Heart left ventricle (tissue), 16 donors: ENCODE data around the gene C8A. TPM values are rescaled to one million over a fixed set of nuclear protein-coding genes. Genes with fewer than 3 reads are reported as not detected.

Source experiments
- ATAC-seq, 4 donors: fragments of 200-7000 bp; cut with Tn5 transposase; one replicate each; pipeline ENCODE4 v1.9.1; 2020 to 2022; ENCODE audit warnings: moderate library complexity in 4 of 4, mild to moderate bottlenecking in 3 of 4, moderate number of reproducible peaks in 1 of 4
- DNase-seq, 5 donors: peaks; one replicate each; pipeline ENCODE4 v3.0.0-alpha.2; 2020
- H3K27ac ChIP-seq, 12 donors: fragments of 200-600 bp; sonication (generic) in 4 of 12; one replicate each; pipeline versions ENCODE4 v1.5.0 to v1.8.0; 2016 to 2022; ENCODE audit warnings: mild to moderate bottlenecking in 2 of 12
- H3K27me3 ChIP-seq, 9 donors: fragments of 200-600 bp; sonication (generic) in 2 of 9; one replicate each; pipeline versions ENCODE4 v1.5.1 to v1.8.0; 2016 to 2022; ENCODE audit warnings: mild to moderate bottlenecking in 3 of 9
- H3K36me3 ChIP-seq, 9 donors: fragments of 200-600 bp; sonication (generic) in 2 of 9; one replicate each; pipeline versions ENCODE4 v1.5.0 to v1.8.0; 2018 to 2022; ENCODE audit warnings: mild to moderate bottlenecking in 2 of 9
- H3K4me1 ChIP-seq, 12 donors: fragments of 200-600 bp; sonication (generic) in 4 of 12; one replicate each; pipeline versions ENCODE4 v1.5.0 to v1.8.0; 2016 to 2022; ENCODE audit warnings: mild to moderate bottlenecking in 3 of 12
- H3K4me3 ChIP-seq, 12 donors: fragments of 200-600 bp; sonication (generic) in 4 of 12; one replicate each; pipeline versions ENCODE4 v1.5.0 to v1.8.0; 2017 to 2022; ENCODE audit warnings: mild to moderate bottlenecking in 9 of 12, moderate library complexity in 4 of 12
- H3K9me3 ChIP-seq, 12 donors: fragments of 200-600 bp; sonication (generic) in 4 of 12; one replicate each; pipeline versions ENCODE4 v1.5.0 to v1.8.0; 2016 to 2022; ENCODE audit warnings: mild to moderate bottlenecking in 1 of 12
- POLR2A ChIP-seq, 2 donors: fragments of 450-650 bp; IDR thresholded peaks; one replicate each; pipeline ENCODE4 v1.6.1; 2017; ENCODE audit warnings: antibody characterized with exemption in 2 of 2, mild to moderate bottlenecking in 2 of 2, moderate library complexity in 2 of 2
- WGBS, 4 donors: extraction: QIAGEN DNeasy Blood & Tissue Kit in 2 of 4; methylation state at CpG; one replicate each; pipeline versions ENCODE4 v1.1.5 to v1.1.7; 2013 to 2018; 5-methylcytosine and 5-hydroxymethylcytosine counted together
- intact Hi-C, 10 donors: fragments of 100-400 bp; cut with DNase I; formaldehyde crosslinking; loops; one replicate each; pipeline versions ENCODE4 v1.11.1 to v1.14.2; 2022
- polyA plus RNA-seq, 2 donors: library from polyadenylated mRNA; stranded (reverse); fragments of 200-250 nt; gene quantifications; one replicate each; pipeline ENCODE4 v1.2.3, GENCODE V29; 2013
- total RNA-seq, 9 donors: library from RNA; depleted of rRNA in 2 of 9; stranded (reverse); fragments of >200 nt in 2 of 9; fragmentation: NEBNext Ultra II Directional in 3 of 9; extraction: Animal tissue kit (Norgen Biotek cat#: 25700) in 3 of 9; gene quantifications; one replicate each; pipeline versions ENCODE4 v1.1.0 to v1.2.4, GENCODE V29; 2016 to 2023
- TF ChIP-seq, protein P1 (sequence below), 12 donors: fragments of 200-600 bp; sonication (generic) in 4 of 12; IDR thresholded peaks; one replicate each; pipeline versions ENCODE4 v1.5.0 to v1.8.0; 2018 to 2022; ENCODE audit warnings: antibody characterized with exemption in 12 of 12, mild to moderate bottlenecking in 5 of 12
- donor health status: ischemic (EF 13 %, LVEDD 7.1; RV severe dilation, severe dysfunction).
- donor health status: healthy with polysubstance abuse.
- donor health status: DM: no; HTN: yes; CAD: no.
- donor health status: DM: no; HTN: no; CAD: no.
- donor health status: ischemic (EF 25% LVEDD 6.9; RV normal size, moderate dysfunction).
- donor health status: ischemic (EF 25% LVEDD 5.7; RV mildly dilated, moderate dysfunction).
- donor health status: healthy.
- donor health status: DM: yes; HTN: yes; CAD: no.
- donor health status: ischemic (EF 35%, LVEDD 5.7; RV mildly dilated, moderate dysfunction).
- donor health status: nonischemic (EF 11% LVEDD 7.7; RV severe dilation, severe dysfunction).
- donor health status: DM: yes; HTN: yes; CAD: no.
- donor health status: PGD.
- donor health status: ischemic (EF 29% LVEDD 5.4; RV normal size, mild dysfunction).
- donor health status: nonischemic (EF 23%, LVEDD 6.1; RV moderate dilation, normal function).

Gene C8A
- total and polyA plus RNA-seq, 11 donors = not detected

GRCh38 chr1:56819387-56819899 is 35.2 kb upstream of the C8A start, which contains the start of gene FYB2:
FYB2 (minus strand) TSS chr1:56819404; CDS start chr1:56819290, 114 bp downstream.
- ATAC-seq (peak; percentile 40 to 60 (median 58)), DNase-seq (peak in 1 of 5 donors; percentile 29)
- Histone ChIP-seq H3K27me3 (no peaks in the 10 kb centered on the region), H3K4me3 (peak within 1 kb of the TSS; percentile 3 to 48 (median 36)), H3K9me3 (peaks cover 0 to 7% (median 0%) of the 10 kb centered on the region in 12 donors), H3K27ac (peak within 1 kb of the TSS; percentile 56 to 93 (median 82)), H3K4me1 (peaks cover 0 to 32% (median 8%) of the 10 kb centered on the region in 12 donors), H3K36me3 (no peaks in the 10 kb centered on the region)
- no peak for TF ChIP-seq POLR2A (IDR thresholded peaks at IDR 0.05)
- TF ChIP-seq, protein P1, sequence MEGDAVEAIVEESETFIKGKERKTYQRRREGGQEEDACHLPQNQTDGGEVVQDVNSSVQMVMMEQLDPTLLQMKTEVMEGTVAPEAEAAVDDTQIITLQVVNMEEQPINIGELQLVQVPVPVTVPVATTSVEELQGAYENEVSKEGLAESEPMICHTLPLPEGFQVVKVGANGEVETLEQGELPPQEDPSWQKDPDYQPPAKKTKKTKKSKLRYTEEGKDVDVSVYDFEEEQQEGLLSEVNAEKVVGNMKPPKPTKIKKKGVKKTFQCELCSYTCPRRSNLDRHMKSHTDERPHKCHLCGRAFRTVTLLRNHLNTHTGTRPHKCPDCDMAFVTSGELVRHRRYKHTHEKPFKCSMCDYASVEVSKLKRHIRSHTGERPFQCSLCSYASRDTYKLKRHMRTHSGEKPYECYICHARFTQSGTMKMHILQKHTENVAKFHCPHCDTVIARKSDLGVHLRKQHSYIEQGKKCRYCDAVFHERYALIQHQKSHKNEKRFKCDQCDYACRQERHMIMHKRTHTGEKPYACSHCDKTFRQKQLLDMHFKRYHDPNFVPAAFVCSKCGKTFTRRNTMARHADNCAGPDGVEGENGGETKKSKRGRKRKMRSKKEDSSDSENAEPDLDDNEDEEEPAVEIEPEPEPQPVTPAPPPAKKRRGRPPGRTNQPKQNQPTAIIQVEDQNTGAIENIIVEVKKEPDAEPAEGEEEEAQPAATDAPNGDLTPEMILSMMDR (IDR thresholded peaks at IDR 0.05) = no peak
- 48 to 67% (median 64%) methylated on average over 8 to 10 of the region's 10 CpGs for WGBS, 4 donors
- intact Hi-C loops = loop anchor here in 4 of 10 donors (1.0 to 10.0 kb wide), 4 partner anchors 61 to 1535 kb away; partner anchors contain the start of gene PRKAA2 (in 1 of the 4)

GRCh38 chr1:56820755-56821461 is 33.7 kb upstream of the C8A start:
- no peak for TF ChIP-seq POLR2A (IDR thresholded peaks at IDR 0.05)
- TF ChIP-seq, protein P1 (IDR thresholded peaks at IDR 0.05) = peak; percentile 86 to 97 (median 92)
- H3K27me3 ChIP-seq = peaks cover 0 to 3% (median 0%) of the 10 kb centered on the region in 9 donors
- WGBS, 4 donors = 19 to 22% (median 20%) methylated on average over 6 to 7 of the region's 7 CpGs
- H3K4me3 ChIP-seq = no peak overlapping the region
- DNase-seq (peak; percentile 73 to 86 (median 76)), ATAC-seq (peak; percentile 38 to 78 (median 67))
- H3K9me3 ChIP-seq = no peaks in the 10 kb centered on the region
- peaks cover 0 to 32% (median 8%) of the 10 kb centered on the region in 12 donors for H3K4me1 ChIP-seq
- H3K27ac ChIP-seq = no peak overlapping the region
- no peaks in the 10 kb centered on the region for H3K36me3 ChIP-seq
- intact Hi-C loops = loop anchor here in 7 of 10 donors (2.0 to 10.0 kb wide), 5 partner anchors 62 to 1536 kb away; no protein-coding TSS in a partner anchor

GRCh38 chr1:56821462-56821797 is 33.2 kb upstream of the C8A start:
- WGBS, 4 donors = 0% methylated on average over 1 of the region's 1 CpG
- Histone ChIP-seq H3K9me3 (no peaks in the 10 kb centered on the region), H3K27me3 (peaks cover 0 to 5% (median 0%) of the 10 kb centered on the region in 9 donors), H3K4me1 (peaks cover 0 to 32% (median 8%) of the 10 kb centered on the region in 12 donors), H3K4me3 (no peak overlapping the region), H3K27ac (no peak overlapping the region), H3K36me3 (no peaks in the 10 kb centered on the region)
- TF ChIP-seq, protein P1 (IDR thresholded peaks at IDR 0.05) = no peak
- DNase-seq (no peak), ATAC-seq (no peak)
- intact Hi-C loops = loop anchor here in 7 of 10 donors (2.0 to 10.0 kb wide), 5 partner anchors 63 to 1537 kb away; no protein-coding TSS in a partner anchor

DNA sequence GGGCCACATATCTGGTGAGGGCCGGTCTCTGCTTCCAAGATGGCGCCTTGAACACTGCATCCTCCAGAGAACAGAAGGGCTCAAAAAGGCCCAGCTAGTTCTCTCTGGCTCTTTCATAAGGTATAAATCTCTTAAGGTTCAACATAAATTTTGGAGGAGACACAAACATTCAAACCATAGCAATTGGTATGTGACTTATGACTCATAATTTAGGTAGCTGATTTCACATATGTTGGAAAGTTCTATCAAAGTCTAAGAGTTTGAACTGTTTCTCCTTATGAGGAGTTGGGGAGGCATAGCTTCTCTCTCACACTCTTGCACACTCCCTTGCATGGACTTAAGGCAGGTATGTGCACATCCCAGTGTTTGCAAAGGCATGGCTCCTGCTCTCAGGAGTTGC is 30.3 kb upstream of the C8A start:
- intact Hi-C loops = loop anchor here in 5 of 10 donors (5.0 to 10.0 kb wide), 4 partner anchors 237 to 1539 kb away; no protein-coding TSS in a partner anchor
- no peak overlapping the region for H3K27ac ChIP-seq
- no peaks in the 10 kb centered on the region for H3K9me3 ChIP-seq
- TF ChIP-seq, protein P1 (IDR thresholded peaks at IDR 0.05) = no peak
- TF ChIP-seq POLR2A (IDR thresholded peaks at IDR 0.05) = no peak
- peaks cover 0 to 19% (median 8%) of the 10 kb centered on the region in 12 donors for H3K4me1 ChIP-seq
- no peak for ATAC-seq
- no peak for DNase-seq
- 70 to 100% (median 85%) methylated on average over 2 of the region's 2 CpGs for WGBS, 4 donors
- no peaks in the 10 kb centered on the region for H3K36me3 ChIP-seq
- H3K4me3 ChIP-seq = no peak overlapping the region
- H3K27me3 ChIP-seq = peaks cover 0 to 5% (median 0%) of the 10 kb centered on the region in 9 donors
